Stimulated activated naive CD8-positive, alpha-beta T cell treated with anti-CD3 and anti-CD28 coated beads, Interleukin-15, Interleukin-2, amounts not matched to agents 100 ng/mL and 50 ng/mL, for 24 hours (primary cell): ENCODE measurements around the gene GPR132.
"Not testable (repeated sequence)": the region's sequence is repeated elsewhere in the genome, so short reads cannot be mapped to it uniquely, and the experiment has no call there.

ENCODE experiments used
- H3K27ac Mint-ChIP-seq: one replicate; pipeline ENCODE4 v1.8.0; 2021; ENCODE audit warnings: mild to moderate bottlenecking, mixed read lengths
- H3K27me3 Mint-ChIP-seq: one replicate; pipeline ENCODE4 v1.8.0; 2021; ENCODE audit warnings: mixed read lengths
- H3K36me3 Mint-ChIP-seq: one replicate; pipeline ENCODE4 v1.8.0; 2021; ENCODE audit warnings: low read depth, mixed read lengths
- H3K4me1 Mint-ChIP-seq: one replicate; pipeline ENCODE4 v1.8.0; 2021; ENCODE audit warnings: low read depth, mixed read lengths
- H3K4me3 Mint-ChIP-seq: one replicate; pipeline ENCODE4 v1.8.0; 2021; ENCODE audit warnings: mild to moderate bottlenecking, mixed read lengths
- H3K9me3 Mint-ChIP-seq: one replicate; pipeline ENCODE4 v1.8.0; 2021; ENCODE audit warnings: mixed read lengths

Gene GPR132

DNA sequence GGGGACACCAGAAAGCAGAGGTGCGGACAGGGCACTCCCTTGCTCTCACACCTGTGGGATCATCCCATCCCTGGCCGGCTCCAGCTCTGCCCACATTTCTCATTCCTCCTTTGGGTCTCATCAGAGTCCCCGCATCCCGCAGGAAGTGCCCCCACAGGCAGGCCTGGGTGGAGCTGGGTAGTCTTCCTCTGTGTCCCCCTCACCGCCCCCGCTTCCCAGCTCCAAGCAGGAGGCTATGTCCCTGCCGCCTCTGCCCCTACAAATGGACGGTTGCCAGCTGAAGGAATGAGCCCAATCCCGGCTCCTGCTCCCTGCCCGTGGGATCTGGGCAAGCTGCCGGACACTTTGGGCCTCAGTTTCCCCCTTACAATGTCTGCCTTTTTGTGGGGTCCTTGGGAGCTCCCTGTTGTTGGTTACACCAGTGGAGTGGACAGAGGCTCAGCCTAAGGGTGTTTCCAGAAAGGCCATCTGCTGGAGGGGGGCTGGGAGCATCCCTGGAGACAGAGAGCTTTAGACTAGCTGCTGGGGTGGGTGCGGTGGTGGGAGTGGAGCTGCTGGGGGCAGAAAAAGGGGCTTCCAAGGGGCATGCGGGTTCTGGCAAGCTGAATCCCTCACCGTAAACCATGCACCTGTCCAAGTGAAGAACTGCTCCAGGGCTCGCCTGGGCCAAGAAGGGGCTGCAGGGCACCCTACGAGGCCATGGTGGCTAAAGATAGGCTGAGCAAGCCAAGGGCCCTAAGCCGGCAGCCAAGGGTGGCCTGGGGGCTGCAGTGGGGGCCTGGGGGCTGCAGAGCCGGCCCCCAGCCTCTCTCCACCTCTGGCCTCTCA lies 7.9 kb upstream of the GPR132 start:
- H3K9me3 Mint-ChIP-seq: no peaks in the 10 kb centered on the region
- H3K36me3 Mint-ChIP-seq: no peaks in the 10 kb centered on the region
- peaks cover 63% of the 10 kb centered on the region for H3K4me1 Mint-ChIP-seq
- no peak overlapping the region for H3K4me3 Mint-ChIP-seq
- H3K27me3 Mint-ChIP-seq: no peaks in the 10 kb centered on the region
- H3K27ac Mint-ChIP-seq: no peak overlapping the region

DNA sequence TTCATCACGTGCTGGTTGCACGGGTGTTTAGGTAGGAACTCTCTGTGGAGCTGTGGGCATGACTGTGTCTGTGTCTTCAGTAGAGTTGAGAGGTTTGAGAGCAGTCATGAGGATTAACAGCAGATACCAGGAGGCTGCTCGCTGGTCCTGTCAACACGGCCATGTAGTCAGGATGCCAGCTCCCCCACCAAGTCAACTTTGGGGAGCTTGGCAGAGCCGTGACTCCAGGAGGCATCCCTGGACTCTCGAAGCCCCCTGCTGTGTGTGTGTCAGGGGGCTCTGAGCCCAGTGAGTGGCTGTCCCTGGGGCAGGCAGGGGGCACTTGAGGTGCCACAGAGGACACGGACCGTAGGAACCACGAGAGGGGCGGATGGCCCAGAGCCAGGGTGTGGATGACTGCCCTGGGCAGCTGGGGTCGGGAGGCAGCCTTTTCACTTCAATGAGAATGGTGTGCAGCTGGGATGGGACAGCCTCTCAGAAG lies 7.2 kb upstream of the GPR132 start:
- Mint-ChIP-seq H3K36me3 (no peaks in the 10 kb centered on the region), H3K4me1 (peaks cover 61% of the 10 kb centered on the region), H3K27me3 (no peaks in the 10 kb centered on the region), H3K27ac (no peak overlapping the region), H3K4me3 (no peak overlapping the region), H3K9me3 (no peaks in the 10 kb centered on the region)

DNA sequence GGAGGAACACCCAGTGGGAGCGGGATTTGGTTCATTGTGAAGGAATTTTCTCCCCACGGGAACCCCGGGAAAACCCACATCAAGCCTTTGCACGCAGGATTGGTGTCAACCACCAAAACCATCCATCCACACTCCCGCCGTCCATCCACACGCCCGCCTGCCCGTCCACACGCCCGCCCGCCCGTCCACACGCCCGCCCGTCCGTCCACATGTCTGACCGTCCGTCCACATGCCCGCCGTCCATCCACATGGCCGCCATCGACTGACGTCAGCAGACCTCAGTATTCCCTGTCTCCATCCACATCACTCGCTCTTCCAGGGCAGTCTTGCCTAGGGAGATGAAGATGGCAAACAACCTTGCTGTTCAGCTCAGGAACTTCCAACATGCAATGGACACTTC lies 6.7 kb upstream of the GPR132 start:
- H3K9me3 Mint-ChIP-seq: no peaks in the 10 kb centered on the region
- H3K36me3 Mint-ChIP-seq: no peaks in the 10 kb centered on the region
- peaks cover 61% of the 10 kb centered on the region for H3K4me1 Mint-ChIP-seq
- no peak overlapping the region for H3K4me3 Mint-ChIP-seq
- H3K27ac Mint-ChIP-seq: no peak overlapping the region
- H3K27me3 Mint-ChIP-seq: no peaks in the 10 kb centered on the region

DNA sequence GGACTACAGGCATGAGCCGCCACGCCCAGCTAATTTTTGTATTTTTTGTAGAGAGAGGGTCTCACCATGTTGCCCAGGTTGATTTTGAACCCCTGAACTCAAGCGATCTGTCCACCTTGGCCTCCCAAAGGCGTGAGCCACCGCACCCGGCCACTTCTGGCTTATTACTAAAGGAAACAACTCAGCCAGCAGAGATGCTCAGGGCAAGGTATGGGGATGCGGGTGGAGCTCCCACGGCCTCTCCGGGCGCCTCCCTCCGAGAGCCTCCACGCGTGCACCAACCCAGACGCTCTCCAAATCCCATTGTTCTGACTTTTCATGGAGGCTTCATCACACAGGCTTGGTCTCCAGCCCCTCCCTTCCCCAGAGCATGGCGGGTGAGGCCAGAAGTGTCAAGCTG lies 6.1 kb upstream of the GPR132 start:
- no peak overlapping the region for H3K4me3 Mint-ChIP-seq
- no peaks in the 10 kb centered on the region for H3K9me3 Mint-ChIP-seq
- peak overlapping the region; percentile 13 for H3K27ac Mint-ChIP-seq
- H3K36me3 Mint-ChIP-seq: no peaks in the 10 kb centered on the region
- peaks cover 61% of the 10 kb centered on the region for H3K4me1 Mint-ChIP-seq
- no peaks in the 10 kb centered on the region for H3K27me3 Mint-ChIP-seq

DNA sequence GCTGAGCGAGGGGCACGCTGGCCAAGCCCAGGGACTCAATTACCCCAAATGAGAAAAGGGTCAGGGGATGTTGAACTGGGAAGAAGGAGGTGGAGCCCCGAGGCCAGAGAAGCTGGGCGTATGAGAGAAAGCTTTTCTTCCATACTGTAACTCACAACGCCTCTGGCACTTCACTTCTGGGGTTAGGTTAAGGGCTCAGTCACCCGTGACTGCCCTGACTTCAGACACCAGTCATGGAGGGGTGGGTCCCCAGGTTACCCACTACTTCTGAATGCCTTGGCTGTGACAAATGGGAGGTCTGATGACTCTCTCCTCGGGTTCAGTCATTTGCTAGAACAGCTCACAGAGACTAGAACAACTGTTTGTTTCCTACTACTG lies 5.5 kb upstream of the GPR132 start:
- H3K36me3 Mint-ChIP-seq: no peaks in the 10 kb centered on the region
- H3K4me1 Mint-ChIP-seq: peaks cover 64% of the 10 kb centered on the region
- peak overlapping the region; percentile 95 for H3K27ac Mint-ChIP-seq
- H3K9me3 Mint-ChIP-seq: no peaks in the 10 kb centered on the region
- peak overlapping the region; percentile 62 for H3K4me3 Mint-ChIP-seq
- no peaks in the 10 kb centered on the region for H3K27me3 Mint-ChIP-seq

DNA sequence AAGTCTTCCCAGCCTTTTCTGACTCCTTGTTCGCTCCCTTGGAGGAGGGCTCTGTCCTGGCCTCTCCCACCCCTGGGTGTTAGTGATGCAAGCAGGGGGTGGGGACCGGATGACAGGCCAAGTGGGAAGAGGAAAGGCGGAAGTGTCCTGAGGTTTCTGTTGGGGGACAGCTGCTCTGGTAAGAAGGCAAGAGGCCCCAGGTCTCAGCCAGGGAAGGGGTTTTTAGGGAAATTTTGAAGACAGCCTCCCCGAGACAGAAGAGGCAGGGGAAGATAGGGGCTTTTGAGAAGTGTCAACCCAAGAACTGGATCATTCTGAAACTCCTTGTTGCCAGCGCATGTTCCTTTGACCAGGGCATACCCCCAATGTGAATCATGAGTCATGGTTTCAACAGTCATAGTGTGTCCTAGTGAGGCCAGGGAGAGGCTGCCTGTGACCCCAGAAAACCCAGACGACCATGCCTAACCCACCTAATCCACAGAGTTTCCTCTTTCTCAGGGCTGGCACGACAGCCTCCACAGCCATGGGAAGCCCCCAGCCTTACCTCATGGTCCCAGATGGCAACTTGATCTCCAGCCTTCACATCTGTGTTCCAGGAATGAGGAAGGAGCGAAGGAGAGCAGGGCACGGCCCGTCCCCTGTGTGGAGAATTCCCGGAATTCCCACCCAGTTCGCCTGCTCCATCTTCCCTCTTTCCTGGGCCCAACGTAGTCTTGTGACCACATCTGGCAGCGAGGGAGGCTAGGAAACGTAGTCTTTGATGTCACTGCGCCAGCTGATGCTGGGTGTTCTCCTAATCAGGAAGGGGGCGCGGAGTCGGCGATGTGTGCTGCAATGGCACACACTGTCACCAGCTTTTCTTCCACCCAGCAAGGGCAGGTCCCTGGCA lies 4.9 kb upstream of the GPR132 start:
- H3K4me3 Mint-ChIP-seq: peak overlapping the region; percentile 62
- peak overlapping the region; percentile 95 for H3K27ac Mint-ChIP-seq
- H3K9me3 Mint-ChIP-seq: no peaks in the 10 kb centered on the region
- H3K4me1 Mint-ChIP-seq: peaks cover 64% of the 10 kb centered on the region
- H3K27me3 Mint-ChIP-seq: no peaks in the 10 kb centered on the region
- no peaks in the 10 kb centered on the region for H3K36me3 Mint-ChIP-seq

DNA sequence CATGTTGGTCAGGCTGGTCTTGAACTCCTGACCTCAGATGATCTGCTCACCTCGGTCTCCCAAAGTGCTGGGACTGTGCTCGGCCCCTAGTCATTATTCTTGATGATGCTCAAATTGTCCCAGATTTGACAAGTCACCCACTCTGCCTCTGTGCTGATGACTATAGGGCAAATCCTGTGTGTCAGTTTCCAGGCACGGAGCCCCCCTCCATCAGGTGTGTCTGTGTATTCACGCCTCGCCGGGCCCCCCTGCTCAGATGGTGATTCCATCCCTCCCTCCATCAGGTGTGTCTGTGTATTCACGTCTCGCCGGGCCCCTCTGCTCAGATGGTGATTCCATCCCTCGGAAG lies 4.3 kb upstream of the GPR132 start:
- Mint-ChIP-seq H3K27me3 (no peaks in the 10 kb centered on the region), H3K4me1 (peaks cover 69% of the 10 kb centered on the region), H3K36me3 (peaks cover 5% of the 10 kb centered on the region), H3K27ac (peak overlapping the region; percentile 95), H3K9me3 (no peaks in the 10 kb centered on the region), H3K4me3 (peak overlapping the region; percentile 62)

DNA sequence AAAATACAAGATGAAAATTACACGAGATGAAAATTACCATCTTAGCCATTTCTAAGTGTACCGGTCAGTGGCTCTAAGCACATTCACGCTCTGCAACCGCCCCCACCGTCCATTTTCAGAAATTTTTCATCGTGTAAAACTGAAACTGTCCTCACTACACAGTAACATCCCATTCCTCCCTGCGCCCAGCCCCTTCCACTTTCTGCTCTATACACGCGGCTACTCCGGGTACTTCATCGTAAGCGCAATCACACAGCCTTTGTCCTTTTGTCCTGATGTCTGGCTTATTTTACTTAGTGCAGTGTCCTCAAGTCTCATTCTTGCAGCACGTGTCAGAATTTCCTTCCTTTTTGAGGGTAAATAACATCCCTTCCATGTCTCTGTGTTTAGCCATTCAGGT lies 3.6 kb upstream of the GPR132 start:
- H3K4me3 Mint-ChIP-seq: no peak overlapping the region
- H3K4me1 Mint-ChIP-seq: peaks cover 76% of the 10 kb centered on the region
- H3K27ac Mint-ChIP-seq: peak overlapping the region; percentile 95
- no peaks in the 10 kb centered on the region for H3K9me3 Mint-ChIP-seq
- peaks cover 9% of the 10 kb centered on the region for H3K36me3 Mint-ChIP-seq
- no peaks in the 10 kb centered on the region for H3K27me3 Mint-ChIP-seq

DNA sequence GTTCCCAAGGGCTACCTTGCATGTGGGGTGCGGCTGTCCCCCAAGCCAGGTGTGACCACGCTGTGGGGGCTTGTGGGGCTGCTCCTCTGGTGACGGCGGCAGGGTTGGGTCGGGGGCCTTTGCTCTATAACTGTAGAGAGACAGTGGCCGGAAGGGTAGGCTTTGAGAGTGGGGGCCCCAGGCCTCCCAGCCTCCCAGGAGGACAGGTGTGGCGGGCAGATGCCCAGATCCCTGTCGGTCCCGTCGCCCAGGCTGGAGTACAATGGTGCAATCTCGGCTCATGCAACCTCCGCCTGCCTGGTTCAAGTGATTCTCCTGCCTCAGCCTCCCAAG lies 2.7 kb upstream of the GPR132 start:
- H3K27me3 Mint-ChIP-seq: no peaks in the 10 kb centered on the region
- peaks cover 9% of the 10 kb centered on the region for H3K36me3 Mint-ChIP-seq
- H3K27ac Mint-ChIP-seq: no peak overlapping the region
- H3K4me3 Mint-ChIP-seq: no peak overlapping the region
- peaks cover 83% of the 10 kb centered on the region for H3K4me1 Mint-ChIP-seq
- no peaks in the 10 kb centered on the region for H3K9me3 Mint-ChIP-seq

DNA sequence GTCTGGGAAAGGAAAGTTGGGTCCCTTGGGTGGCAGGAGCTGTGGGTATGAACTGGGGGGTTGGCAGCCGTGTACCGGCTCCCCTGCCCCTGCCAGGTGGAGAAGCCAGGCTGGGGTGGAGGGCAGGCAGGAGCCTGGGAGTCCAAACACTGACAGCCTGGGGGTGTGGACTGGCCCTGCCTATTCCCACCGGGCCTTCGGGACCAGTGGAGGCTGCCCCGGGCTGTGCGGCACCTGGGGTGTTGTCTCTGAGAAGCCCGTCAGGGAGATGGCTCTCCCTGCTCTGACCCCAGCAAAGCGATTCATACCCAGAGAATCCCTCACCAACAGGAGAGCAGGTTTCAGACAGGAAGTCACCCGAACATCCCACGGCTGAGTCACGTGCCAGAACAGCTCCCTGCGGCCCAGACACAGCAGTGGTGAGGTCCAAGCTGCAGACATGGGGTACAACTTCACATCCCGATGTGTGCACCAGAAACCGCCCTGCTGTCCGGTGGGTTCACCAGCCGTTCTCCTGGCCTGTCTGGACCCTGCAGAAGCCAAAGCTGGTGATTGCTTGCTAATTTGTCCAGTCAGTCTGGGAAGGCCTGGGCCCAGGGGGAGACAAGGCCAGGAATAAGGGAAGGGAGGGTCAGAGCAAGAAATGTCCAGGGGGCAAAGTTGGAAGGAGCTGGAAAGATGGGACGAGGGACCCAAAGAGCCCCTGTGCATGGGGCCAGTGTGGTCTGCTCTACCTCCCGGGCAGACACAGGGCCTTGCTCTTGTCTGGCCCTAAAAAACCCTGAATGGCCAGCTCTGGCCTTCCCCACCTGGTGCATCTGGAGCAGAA lies 2.1 kb upstream of the GPR132 start:
- Mint-ChIP-seq H3K27ac (peak overlapping the region; percentile 80), H3K36me3 (peaks cover 9% of the 10 kb centered on the region), H3K9me3 (no peaks in the 10 kb centered on the region), H3K4me3 (peak overlapping the region; percentile 37), H3K4me1 (peaks cover 85% of the 10 kb centered on the region), H3K27me3 (no peaks in the 10 kb centered on the region)

DNA sequence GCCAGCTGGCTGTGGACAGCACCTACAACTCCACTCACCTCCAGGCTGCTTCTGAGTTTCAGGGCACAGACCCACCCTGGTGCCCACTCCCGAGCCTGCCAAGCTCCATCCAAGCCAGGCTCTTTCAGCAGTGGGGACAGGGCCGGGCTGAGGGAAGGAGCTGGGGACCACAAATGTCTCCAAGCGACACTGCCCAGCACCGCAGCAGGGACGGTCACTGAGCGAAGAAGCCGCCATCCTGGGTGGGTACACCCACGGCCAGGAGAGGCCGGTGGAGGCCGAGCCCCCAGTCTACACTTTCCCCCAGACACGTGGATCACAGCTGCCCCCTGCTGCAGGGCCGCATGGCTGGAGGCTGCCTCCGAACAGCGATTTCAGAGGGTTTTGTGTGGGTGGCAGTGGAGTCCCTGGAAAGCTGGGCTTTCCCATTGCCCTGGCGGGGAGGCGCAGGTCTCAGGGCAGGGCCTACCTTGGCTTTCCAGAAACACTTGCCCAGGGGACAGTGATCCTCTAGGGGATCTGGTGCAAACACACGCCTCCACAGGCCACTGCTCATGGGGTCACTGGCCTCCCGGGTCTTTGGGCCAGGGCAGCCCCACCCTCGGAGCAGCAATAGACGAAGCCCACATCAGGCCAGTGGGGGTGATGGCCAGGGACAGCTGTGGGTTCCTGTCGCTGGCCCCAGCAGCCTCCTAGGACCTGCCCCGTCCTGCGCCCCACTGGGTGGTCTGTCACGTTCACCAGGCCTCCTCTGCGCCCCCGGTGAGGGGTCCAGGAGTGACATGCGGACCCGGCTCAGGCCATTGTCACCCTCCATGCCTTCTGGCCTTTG lies 1.2 kb upstream of the GPR132 start:
- H3K27ac Mint-ChIP-seq: peak overlapping the region; percentile 94
- no peaks in the 10 kb centered on the region for H3K9me3 Mint-ChIP-seq
- H3K27me3 Mint-ChIP-seq: no peaks in the 10 kb centered on the region
- peaks cover 86% of the 10 kb centered on the region for H3K4me1 Mint-ChIP-seq
- peaks cover 14% of the 10 kb centered on the region for H3K36me3 Mint-ChIP-seq
- H3K4me3 Mint-ChIP-seq: peak overlapping the region; percentile 95

DNA sequence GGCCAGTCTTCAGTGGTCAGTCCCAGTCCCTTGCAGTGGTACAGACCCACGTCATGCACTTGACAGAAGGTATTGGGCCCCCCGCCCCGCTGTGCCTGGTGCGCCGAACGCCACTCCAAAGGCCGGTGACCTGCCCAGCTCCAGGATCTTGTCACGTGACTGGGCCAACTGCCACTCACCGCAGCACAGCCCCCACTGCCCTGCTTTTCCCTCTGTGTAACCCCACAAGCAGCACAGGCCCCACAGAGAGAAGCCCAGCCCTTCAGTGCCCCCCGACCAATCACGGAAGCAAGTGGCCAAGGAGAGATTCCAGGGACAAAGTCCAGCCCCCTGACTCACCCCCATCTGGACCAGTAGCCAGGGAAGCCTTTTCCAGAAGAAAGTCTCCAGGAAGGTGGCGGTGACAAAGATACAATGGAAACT lies 498 bp downstream of the GPR132 start:
- Mint-ChIP-seq H3K27ac (peak overlapping the region; percentile 94), H3K36me3 (peaks cover 15% of the 10 kb centered on the region), H3K27me3 (no peaks in the 10 kb centered on the region), H3K4me1 (peaks cover 88% of the 10 kb centered on the region), H3K9me3 (no peaks in the 10 kb centered on the region), H3K4me3 (peak overlapping the region; percentile 95)

DNA sequence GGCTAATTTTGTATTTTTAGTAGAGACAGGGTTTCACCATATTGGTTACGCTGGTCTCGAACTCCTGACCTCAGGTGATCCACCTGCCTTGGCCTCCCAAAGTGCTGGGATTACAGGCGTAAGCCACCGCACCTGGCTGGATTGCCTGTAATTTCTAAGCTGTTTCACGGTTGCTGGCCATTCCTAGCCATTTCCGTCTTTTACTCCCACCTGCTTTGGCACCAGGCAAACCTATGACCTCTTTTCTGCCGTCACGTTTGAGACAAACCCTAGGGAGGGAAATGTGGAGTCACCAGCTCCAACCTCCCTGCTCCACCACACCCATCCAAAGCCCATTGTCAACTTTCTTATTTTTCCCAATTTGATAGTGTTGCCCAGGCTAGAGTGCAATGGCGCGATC lies 1.2 kb downstream of the GPR132 start:
- H3K4me1 Mint-ChIP-seq: peaks cover 88% of the 10 kb centered on the region
- H3K27ac Mint-ChIP-seq: peak overlapping the region; percentile 94
- peaks cover 22% of the 10 kb centered on the region for H3K36me3 Mint-ChIP-seq
- H3K9me3 Mint-ChIP-seq: no peaks in the 10 kb centered on the region
- H3K4me3 Mint-ChIP-seq: peak overlapping the region; percentile 95
- no peaks in the 10 kb centered on the region for H3K27me3 Mint-ChIP-seq

DNA sequence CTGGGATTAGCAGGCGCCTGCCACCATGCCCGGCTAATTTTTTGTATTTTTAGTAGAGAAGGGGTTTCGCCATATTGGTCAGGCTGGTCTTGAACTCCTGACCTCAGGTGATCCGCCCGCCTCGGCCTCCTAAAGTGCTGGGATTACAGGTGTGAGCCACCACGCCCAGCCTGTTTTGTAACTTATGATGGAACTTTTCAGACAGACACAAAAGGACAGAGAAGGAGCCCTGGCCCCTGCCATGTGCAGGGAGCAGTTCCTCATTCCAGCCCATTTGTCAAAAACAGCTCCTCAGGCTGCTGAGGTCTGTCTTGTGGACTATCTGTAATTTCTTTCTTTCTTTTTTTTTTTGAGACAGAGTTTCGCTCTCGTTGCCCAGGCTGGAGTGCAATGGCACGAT lies 1.7 kb downstream of the GPR132 start:
- peak overlapping the region; percentile 94 for H3K27ac Mint-ChIP-seq
- peaks cover 24% of the 10 kb centered on the region for H3K36me3 Mint-ChIP-seq
- not testable (repeated sequence) for H3K27me3 Mint-ChIP-seq, H3K9me3 Mint-ChIP-seq
- H3K4me3 Mint-ChIP-seq: peak overlapping the region; percentile 95
- H3K4me1 Mint-ChIP-seq: peaks cover 88% of the 10 kb centered on the region
